Ishikawa (cell line): Measurements from ENCODE around the gene TTK.

Source experiments
- YY1 ChIP-seq: IDR thresholded peaks from 2 replicates; pipeline ENCODE4 v1.6.1; 2012; ENCODE audit warnings: low read depth

The TTK gene

GRCh38 chr6:80091506-80091905 is 87.1 kb downstream of the TTK start:
- TF ChIP-seq YY1 = no peak
